ENCODE results near the gene IKZF5.

Gene IKZF5

GRCh38 chr10:122974023-122974422, 34.6 kb downstream of the IKZF5 start:
- peaks cover 2% of the 10 kb centered on the region for H3K27me3 ChIP-seq (ENCODE audit: control insufficient read depth, insufficient read depth, low read length)
- H3K9me3 ChIP-seq (ENCODE audit: control insufficient read depth, insufficient read depth, low read length), result no peaks in the 10 kb centered on the region
- no peaks in the 10 kb centered on the region for H3K36me3 ChIP-seq (ENCODE audit: control insufficient read depth, insufficient read depth, low read length)
- H3K9ac ChIP-seq (ENCODE audit: low read depth, low read length), result no peak overlapping the region
- no peak overlapping the region for H3K4me3 ChIP-seq (ENCODE audit: low read depth, low read length)
- no peaks in the 10 kb centered on the region for H3K4me1 ChIP-seq (ENCODE audit: control insufficient read depth, insufficient read depth, low read length)

- Histone ChIP-seq H3K27me3 (ENCODE audit: control insufficient read depth, insufficient read depth, low read length) (no peaks in the 10 kb centered on the region), H3K36me3 (ENCODE audit: control insufficient read depth, insufficient read depth, low read length) (no peaks in the 10 kb centered on the region), H3K4me1 (ENCODE audit: control insufficient read depth, insufficient read depth, low read length) (no peaks in the 10 kb centered on the region), H3K9me3 (ENCODE audit: control insufficient read depth, insufficient read depth, low read length) (no peaks in the 10 kb centered on the region), H3K4me3 (ENCODE audit: low read depth, low read length) (no peak overlapping the region), H3K9ac (ENCODE audit: low read depth, low read length) (no peak overlapping the region)
These were observed 39.9 kb downstream of the IKZF5 start for GRCh38 chr10:122968698-122969097.

DNA sequence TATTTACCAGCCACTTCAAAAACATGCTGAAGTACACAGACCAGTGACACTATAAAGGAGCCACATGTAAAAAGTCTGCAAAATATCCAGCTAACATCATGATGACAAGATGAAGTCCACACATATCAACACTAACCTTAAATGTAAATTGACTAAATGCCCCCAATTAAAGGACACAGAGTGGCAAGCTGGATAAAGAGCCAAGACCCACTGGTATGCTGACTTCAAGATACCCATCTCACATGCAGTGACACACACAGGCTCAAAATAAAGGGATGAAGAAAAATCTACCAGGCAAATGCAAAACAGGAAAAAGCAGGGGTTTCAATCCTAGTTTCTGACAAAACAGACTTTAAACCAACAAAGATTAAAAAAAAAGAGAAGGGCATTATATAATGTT, 41.7 kb downstream of the IKZF5 start:
- Histone ChIP-seq H3K9me3 (ENCODE audit: control insufficient read depth, insufficient read depth, low read length) (no peaks in the 10 kb centered on the region), H3K4me1 (ENCODE audit: control insufficient read depth, insufficient read depth, low read length) (no peaks in the 10 kb centered on the region), H3K27me3 (ENCODE audit: control insufficient read depth, insufficient read depth, low read length) (no peaks in the 10 kb centered on the region), H3K4me3 (ENCODE audit: low read depth, low read length) (no peak overlapping the region), H3K9ac (ENCODE audit: low read depth, low read length) (no peak overlapping the region), H3K36me3 (ENCODE audit: control insufficient read depth, insufficient read depth, low read length) (no peaks in the 10 kb centered on the region)

GRCh38 chr10:122962405-122962804, 46.2 kb downstream of the IKZF5 start:
- Histone ChIP-seq H3K36me3 (ENCODE audit: control insufficient read depth, insufficient read depth, low read length) (no peaks in the 10 kb centered on the region), H3K9ac (ENCODE audit: low read depth, low read length) (no peak overlapping the region), H3K27me3 (ENCODE audit: control insufficient read depth, insufficient read depth, low read length) (no peaks in the 10 kb centered on the region)

DNA sequence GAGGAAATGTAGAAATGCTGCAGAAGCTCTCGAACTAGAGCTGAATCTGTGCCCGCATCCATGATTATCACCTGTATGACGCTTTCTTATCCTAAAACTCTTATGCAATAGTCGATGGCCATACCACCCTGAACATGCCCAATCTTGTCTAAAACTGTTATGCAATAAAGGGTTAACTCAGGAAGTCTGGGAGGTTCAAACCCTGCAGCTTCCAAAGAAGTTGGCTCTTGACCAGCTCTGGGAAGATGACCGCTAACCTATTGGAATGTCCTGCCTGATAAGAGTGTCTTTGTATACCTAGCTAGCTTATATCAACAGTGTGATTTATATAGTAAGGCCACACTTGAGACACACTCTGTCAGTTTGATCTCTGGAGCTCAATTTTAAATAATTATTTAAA, 51.1 kb downstream of the IKZF5 start:
- peaks cover 20% of the 10 kb centered on the region for H3K27me3 ChIP-seq (ENCODE audit: control insufficient read depth, insufficient read depth, low read length)
- no peaks in the 10 kb centered on the region for H3K4me1 ChIP-seq (ENCODE audit: control insufficient read depth, insufficient read depth, low read length)
- H3K4me3 ChIP-seq (ENCODE audit: low read depth, low read length), result no peak overlapping the region
- no peaks in the 10 kb centered on the region for H3K36me3 ChIP-seq (ENCODE audit: control insufficient read depth, insufficient read depth, low read length)
- peaks cover 7% of the 10 kb centered on the region for H3K9me3 ChIP-seq (ENCODE audit: control insufficient read depth, insufficient read depth, low read length)
- H3K9ac ChIP-seq (ENCODE audit: low read depth, low read length), result no peak overlapping the region

More at GRCh38 chr10:122962405-122962804, 46.2 kb downstream of the IKZF5 start:
- Histone ChIP-seq H3K4me3 (ENCODE audit: low read depth, low read length) (no peak overlapping the region), H3K9me3 (ENCODE audit: control insufficient read depth, insufficient read depth, low read length) (no peaks in the 10 kb centered on the region), H3K4me1 (ENCODE audit: control insufficient read depth, insufficient read depth, low read length) (no peaks in the 10 kb centered on the region)

- Histone ChIP-seq H3K4me1 (ENCODE audit: control insufficient read depth, insufficient read depth, low read length) (no peaks in the 10 kb centered on the region), H3K27me3 (ENCODE audit: control insufficient read depth, insufficient read depth, low read length) (peaks cover 20% of the 10 kb centered on the region), H3K4me3 (ENCODE audit: low read depth, low read length) (no peak overlapping the region), H3K36me3 (ENCODE audit: control insufficient read depth, insufficient read depth, low read length) (no peaks in the 10 kb centered on the region), H3K9me3 (ENCODE audit: control insufficient read depth, insufficient read depth, low read length) (peaks cover 7% of the 10 kb centered on the region), H3K9ac (ENCODE audit: low read depth, low read length) (no peak overlapping the region)
These were observed 52.7 kb downstream of the IKZF5 start for GRCh38 chr10:122955892-122956291.

GRCh38 chr10:122954731-122955050, 53.9 kb downstream of the IKZF5 start:
- no peaks in the 10 kb centered on the region for H3K4me1 ChIP-seq (ENCODE audit: control insufficient read depth, insufficient read depth, low read length)
- peaks cover 20% of the 10 kb centered on the region for H3K27me3 ChIP-seq (ENCODE audit: control insufficient read depth, insufficient read depth, low read length)
- H3K9me3 ChIP-seq (ENCODE audit: control insufficient read depth, insufficient read depth, low read length), result peaks cover 7% of the 10 kb centered on the region
- H3K9ac ChIP-seq (ENCODE audit: low read depth, low read length), result no peak overlapping the region
- H3K36me3 ChIP-seq (ENCODE audit: control insufficient read depth, insufficient read depth, low read length), result no peaks in the 10 kb centered on the region
- peak overlapping the region; percentile 38 for H3K4me3 ChIP-seq (ENCODE audit: low read depth, low read length)

DNA sequence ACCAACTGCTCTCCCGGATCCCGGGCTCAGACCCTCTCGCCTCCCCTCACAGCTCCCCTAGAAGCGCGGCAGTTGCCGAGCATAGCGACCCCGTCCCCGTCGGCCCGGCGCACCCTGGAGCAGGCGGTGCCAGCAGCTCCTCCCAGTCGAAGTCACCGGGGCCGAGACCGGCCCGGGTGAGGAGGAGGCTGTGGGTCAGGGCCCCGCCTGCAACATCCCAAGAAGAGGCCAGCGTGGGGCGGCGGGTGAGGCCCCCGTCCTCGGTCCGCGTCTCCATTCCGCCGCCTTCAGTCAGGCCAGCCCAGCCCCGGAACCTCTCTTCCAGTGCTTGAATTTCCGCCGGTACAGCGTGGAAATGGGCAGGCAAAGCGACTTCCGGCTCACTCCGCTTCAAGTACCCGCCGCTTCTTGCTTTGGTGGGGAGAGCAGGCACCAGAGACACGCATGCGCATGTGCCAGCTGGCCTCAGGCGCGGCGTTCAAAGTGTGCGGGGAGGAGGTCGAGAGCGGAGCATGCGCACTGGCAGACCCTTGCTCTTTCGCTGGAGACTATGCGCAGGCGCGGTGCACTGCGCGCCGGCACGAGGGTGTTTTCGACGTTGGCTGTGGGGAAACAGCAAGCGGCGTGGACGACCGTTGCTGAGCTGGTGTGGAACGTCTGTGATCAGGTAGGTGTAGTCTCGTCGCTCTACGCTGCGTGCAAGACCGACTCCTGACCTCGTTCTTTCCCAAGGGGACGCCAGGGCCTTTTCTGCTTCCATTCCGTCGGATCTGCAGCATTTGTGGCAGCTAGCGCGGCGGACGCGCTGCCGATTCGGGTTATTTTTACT, 54.5 kb downstream of the IKZF5 start, which contains the start of gene C10orf88:
Gene C10orf88 (minus strand): TSS at position 326 of the 829 bp plus-strand sequence. CDS start 49 bp downstream, at position 277.
- Histone ChIP-seq H3K9me3 (ENCODE audit: control insufficient read depth, insufficient read depth, low read length) (peaks cover 7% of the 10 kb centered on the region), H3K4me1 (ENCODE audit: control insufficient read depth, insufficient read depth, low read length) (no peaks in the 10 kb centered on the region), H3K4me3 (ENCODE audit: low read depth, low read length) (peak within 1 kb of the TSS; percentile 70), H3K27me3 (ENCODE audit: control insufficient read depth, insufficient read depth, low read length) (peaks cover 20% of the 10 kb centered on the region), H3K36me3 (ENCODE audit: control insufficient read depth, insufficient read depth, low read length) (no peaks in the 10 kb centered on the region), H3K9ac (ENCODE audit: low read depth, low read length) (peak within 1 kb of the TSS; percentile 73)

GRCh38 chr10:122949296-122949695, 59.3 kb downstream of the IKZF5 start:
- no peaks in the 10 kb centered on the region for H3K36me3 ChIP-seq (ENCODE audit: control insufficient read depth, insufficient read depth, low read length)
- peaks cover under 1% of the 10 kb centered on the region for H3K9me3 ChIP-seq (ENCODE audit: control insufficient read depth, insufficient read depth, low read length)
- no peak overlapping the region for H3K4me3 ChIP-seq (ENCODE audit: low read depth, low read length)
- H3K9ac ChIP-seq (ENCODE audit: low read depth, low read length), result no peak overlapping the region
- peaks cover under 1% of the 10 kb centered on the region for H3K27me3 ChIP-seq (ENCODE audit: control insufficient read depth, insufficient read depth, low read length)
- no peaks in the 10 kb centered on the region for H3K4me1 ChIP-seq (ENCODE audit: control insufficient read depth, insufficient read depth, low read length)

Measured in iPS-15b (cell line).